HepG2 (cell line): Measurements from ENCODE around the gene CFAP45. TPM values are rescaled to one million over a fixed set of nuclear protein-coding genes. Genes with fewer than 3 reads are reported as not detected.

Experiments
- ATAC-seq: fragments of 200-7000 bp; cut with Tn5 transposase; 3 replicates; pipeline ENCODE4 v1.9.1; 2020; ENCODE audit warnings: mild to moderate bottlenecking, moderate library complexity
- BruUV-seq: library from RNA; stranded (reverse); fragments of 400-500 nt; replicated peaks from 2 replicates; lab custom pipeline; 2021; lab: Mats Ljungman, UMichigan
- CTCF ChIA-PET: fragments of 300-600 bp; formaldehyde crosslinking; extraction: SDS; loops from one replicate; lab custom pipeline; 2021; ENCODE audit warnings: low total read pairs, inconsistent platforms, low intra/inter-chr PET ratio; lab: Yijun Ruan, JAX
- POLR2A ChIA-PET: fragments of 350-600 bp; sonication (Branson Sonifier 250); formaldehyde crosslinking; loops from one replicate; lab custom pipeline; 2020; ENCODE audit warnings: antibody characterized with exemption, inconsistent platforms; lab: Yijun Ruan, JAX
- DNase-seq: peaks from one replicate; pipeline ENCODE4 v3.0.0-alpha.2; 2015; ENCODE audit warnings: low spot score
- FAIRE-seq: peaks from 3 replicates; lab custom pipeline; 2011; peaks lifted over from hg19 to GRCh38; lab: Jason Lieb, UNC
- H2AFZ ChIP-seq: one replicate; pipeline ENCODE4 v1.6.1; 2011; ENCODE audit warnings: low read length, inconsistent platforms
- H3K27ac ChIP-seq: fragments of 300-600 bp; 3 replicates; pipeline ENCODE4 v1.8.0; 2011; ENCODE audit warnings: mixed run types, mild to moderate bottlenecking, mixed read lengths, low read length, inconsistent platforms; ENCODE audit not compliant: insufficient read depth; ENCODE audit errors: extremely low read length
- H3K27me3 ChIP-seq, 2 experiments: fragments of 200-600 bp in 1 of 2; 2 replicates in 1 of 2; 3 replicates in 1 of 2; pipeline versions ENCODE4 v1.6.0 to v1.8.0; 2011; ENCODE audit warnings: low read length in 2 of 2, mild to moderate bottlenecking in 2 of 2, moderate library complexity in 2 of 2, inconsistent platforms in 1 of 2; ENCODE audit not compliant: insufficient read depth in 2 of 2, control insufficient read depth in 1 of 2
- H3K36me3 ChIP-seq, 2 experiments: fragments of 200-600 bp in 1 of 2; replicated peaks in 1 of 2; 2 replicates in 1 of 2; 3 replicates in 1 of 2; pipeline versions ENCODE4 v1.5.1 to v1.8.0; 2011; ENCODE audit warnings: low read length in 2 of 2, inconsistent platforms in 1 of 2; ENCODE audit not compliant: insufficient read depth in 2 of 2, control insufficient read depth in 1 of 2
- H3K4me1 ChIP-seq: 2 replicates; pipeline ENCODE4 v1.5.1; 2012; ENCODE audit warnings: low read length, inconsistent platforms; ENCODE audit not compliant: insufficient read depth
- H3K4me2 ChIP-seq: 2 replicates; pipeline ENCODE4 v1.6.0; 2011; ENCODE audit warnings: low read depth, low read length, inconsistent platforms
- H3K4me3 ChIP-seq, 3 experiments: fragments of 200-600 bp in 1 of 3; sonication (generic), shearing (Covaris generic) in 1 of 3; replicated peaks in 1 of 3; 2 replicates each; pipeline ENCODE4 v1.5.1; 2011 to 2016; ENCODE audit warnings: low read length in 3 of 3, inconsistent platforms in 2 of 3, low read depth in 2 of 3, mild to moderate bottlenecking in 2 of 3, control low read depth in 1 of 3, mixed read lengths in 1 of 3; ENCODE audit not compliant: insufficient read depth in 1 of 3
- H3K79me2 ChIP-seq: one replicate; pipeline ENCODE4 v1.6.1; 2011; ENCODE audit warnings: low read length, inconsistent platforms; ENCODE audit not compliant: insufficient read depth
- H3K9ac ChIP-seq: 2 replicates; pipeline ENCODE4 v1.6.0; 2011; ENCODE audit warnings: mild to moderate bottlenecking, low read depth, low read length, inconsistent platforms; ENCODE audit not compliant: insufficient read depth
- H3K9me3 ChIP-seq: 2 replicates; pipeline ENCODE4 v1.5.1; 2012; ENCODE audit warnings: mild to moderate bottlenecking, low read length
- H4K20me1 ChIP-seq: 2 replicates; pipeline ENCODE4 v1.6.0; 2011; ENCODE audit warnings: inconsistent platforms, mild to moderate bottlenecking, low read length, moderate library complexity; ENCODE audit not compliant: insufficient read depth
- DZIP1 ChIP-seq: sonication (generic); formaldehyde crosslinking; IDR thresholded peaks from 2 replicates; pipeline ENCODE4 v1.5.0; 2020; ENCODE audit warnings: mild to moderate bottlenecking, missing genetic modification reagents
- FOXA3 ChIP-seq: IDR thresholded peaks from 2 replicates; pipeline ENCODE4 v1.6.1; 2016; ENCODE audit warnings: missing genetic modification reagents, missing compliant biosample characterization
- HNF4G ChIP-seq, 2 experiments: sonication (generic) in 1 of 2; formaldehyde crosslinking in 1 of 2; IDR thresholded peaks; 2 replicates each; pipeline versions ENCODE4 v1.4.0 to v1.6.1; 2011 to 2020; ENCODE audit warnings: borderline replicate concordance in 2 of 2, low read depth in 2 of 2, mild to moderate bottlenecking in 2 of 2, low read length in 1 of 2, missing genetic modification reagents in 1 of 2, moderate library complexity in 1 of 2
- NKX3-1 ChIP-seq: sonication (generic); formaldehyde crosslinking; IDR thresholded peaks from 2 replicates; pipeline ENCODE4 v1.5.0; 2020; ENCODE audit warnings: missing genetic modification reagents
- PAF1 ChIP-seq: IDR thresholded peaks from 2 replicates; pipeline ENCODE4 v1.6.1; 2016; ENCODE audit warnings: missing genetic modification reagents, missing compliant biosample characterization
- ZFY ChIP-seq: sonication (generic); formaldehyde crosslinking; IDR thresholded peaks from 2 replicates; pipeline ENCODE4 v1.4.0; 2020; ENCODE audit warnings: missing genetic modification reagents
- ZNF326 ChIP-seq: sonication (generic); formaldehyde crosslinking; IDR thresholded peaks from 2 replicates; pipeline ENCODE4 v1.4.0; 2020; ENCODE audit warnings: missing genetic modification reagents, borderline replicate concordance
- ZNF383 ChIP-seq: sonication (generic); formaldehyde crosslinking; IDR thresholded peaks from 2 replicates; pipeline ENCODE4 v1.4.0; 2020; ENCODE audit warnings: missing genetic modification reagents, mild to moderate bottlenecking, borderline replicate concordance
- ZNF569 ChIP-seq: sonication (generic); formaldehyde crosslinking; IDR thresholded peaks from 2 replicates; pipeline ENCODE4 v1.5.0; 2020; ENCODE audit warnings: mild to moderate bottlenecking, missing genetic modification reagents, moderate library complexity, borderline replicate concordance
- WGBS: methylation state at CpG from one replicate; pipeline ENCODE4 v1.1.6; 2017; ENCODE audit warnings: low lambda C conversion rate; 5-methylcytosine and 5-hydroxymethylcytosine counted together
- in situ Hi-C: cut with HindIII; loops from 2 replicates; pipeline ENCODE4 v1.10.0; 2017; ENCODE audit warnings: low pct_unique_long_range_greater_than_20kb; ENCODE audit not compliant: extremely low pct_ligation_motif_present
- intact Hi-C: fragments of 100-400 bp; cut with micrococcal nuclease; formaldehyde crosslinking; loops from one replicate; pipeline ENCODE4 v1.10.0; 2022; ENCODE audit not compliant: unreplicated experiment
- polyA plus RNA-seq, 8 experiments: library from polyadenylated mRNA; depleted of rRNA in 3 of 8; stranded (reverse) in 7 of 8; unstranded in 1 of 8; fragments of >200 nt; fragmentation: Illumina TruSeq in 4 of 8; extraction: Trizol in 4 of 8; gene quantifications; 2 replicates each; pipeline versions ENCODE4 v1.2.1 to v1.2.3, GENCODE V29; 2011 to 2016; ENCODE audit warnings: low read depth in 4 of 8, missing spikeins in 1 of 8, mixed read lengths in 1 of 8; ENCODE audit not compliant: insufficient read depth in 1 of 8
- total RNA-seq, 5 experiments: library from RNA; depleted of rRNA; stranded (reverse); fragments of >200 nt; fragmentation: Illumina TruSeq; extraction: Trizol; gene quantifications; 2 replicates each; pipeline ENCODE4 v1.2.3, GENCODE V29; 2016; ENCODE audit warnings: low read depth in 1 of 5

CFAP45 gene
- total and polyA plus RNA-seq, 2 of the 13 experiments (the other 11 are each of a cell fraction or from before 2014, with no cell fraction given): not detected

GRCh38 chr1:159848326-159848725 lies 51.6 kb downstream of the CFAP45 start:
- Histone ChIP-seq H3K27ac (no peak overlapping the region), H3K36me3 (no peaks in the 10 kb centered on the region), H3K4me2 (no peak overlapping the region), H3K79me2 (no peaks in the 10 kb centered on the region), H3K9me3 (no peaks in the 10 kb centered on the region), H2AFZ (no peak overlapping the region), H3K4me1 (peaks cover 8% of the 10 kb centered on the region; the same call in 1 of the 2 replicates)
- DNase-seq (no peak), FAIRE-seq (no peak), ATAC-seq (no peak)
- in situ Hi-C loops (no loop called here), intact Hi-C loops (no loop called here)
- ChIA-PET POLR2A (no interaction called here), CTCF (no interaction called here)
- BruUV-seq: no TSS peak
- TF ChIP-seq NKX3-1 (CRISPR knock-in tag): no peak
- no peak for TF ChIP-seq DZIP1 (CRISPR knock-in tag)
- no peak for TF ChIP-seq ZNF383 (CRISPR knock-in tag)
- TF ChIP-seq, all 625 proteins: peak for 0
- no peak overlapping the region for H3K4me3 ChIP-seq
- H3K9ac ChIP-seq: no peak overlapping the region
- no peaks in the 10 kb centered on the region for H4K20me1 ChIP-seq
- H3K27me3 ChIP-seq: peaks cover 0 to 10% of the 10 kb centered on the region in 2 experiments; a peak in 2 of 5 replicates
- 36% methylated on average over 3 of the region's 3 CpGs for WGBS

GRCh38 chr1:159847231-159847630 lies 52.7 kb downstream of the CFAP45 start:
- intact Hi-C loops (no loop called here), in situ Hi-C loops (no loop called here)
- H3K27me3 ChIP-seq: peaks cover 0 to 6% of the 10 kb centered on the region in 2 experiments; a peak in 1 of 5 replicates
- no peak overlapping the region for H3K4me3 ChIP-seq
- H2AFZ ChIP-seq: no peak overlapping the region
- ChIA-PET CTCF (no interaction called here), POLR2A (no interaction called here)
- no peaks in the 10 kb centered on the region for H3K79me2 ChIP-seq
- no peaks in the 10 kb centered on the region for H4K20me1 ChIP-seq
- no peak overlapping the region for H3K9ac ChIP-seq
- no peaks in the 10 kb centered on the region for H3K36me3 ChIP-seq
- peaks cover 8% of the 10 kb centered on the region; the same call in 1 of the 2 replicates for H3K4me1 ChIP-seq
- no TSS peak for BruUV-seq
- H3K27ac ChIP-seq: no peak overlapping the region
- TF ChIP-seq ZFY (CRISPR knock-in tag): no peak
- TF ChIP-seq PAF1 (CRISPR knock-in tag): no peak
- no peak for TF ChIP-seq FOXA3 (CRISPR knock-in tag)
- no peak for TF ChIP-seq HNF4G (IDR thresholded peaks at IDR 0.05; ENCODE audit: borderline replicate concordance, low read depth, low read length)
- no peak for TF ChIP-seq HNF4G (CRISPR knock-in tag; IDR thresholded peaks at IDR 0.05; ENCODE audit: borderline replicate concordance, low read depth)
- TF ChIP-seq ZNF569 (CRISPR knock-in tag): no peak
- TF ChIP-seq ZNF326 (CRISPR knock-in tag): no peak
- TF ChIP-seq, all 625 proteins: peak for 0
- WGBS: no CpG with 5 or more reads among the region's 4 CpGs
- ATAC-seq (no peak), FAIRE-seq (no peak), DNase-seq (no peak)
- Histone ChIP-seq H3K4me2 (no peak overlapping the region), H3K9me3 (no peaks in the 10 kb centered on the region)
